GM20000 (cell line): ENCODE results near the gene CTPS2.
"Not testable (repeated sequence)": the region's sequence is repeated elsewhere in the genome, so short reads cannot be mapped to it uniquely, and the experiment has no call there.

ENCODE experiments used
- DNase-seq: peaks from one replicate; pipeline ENCODE4 v3.0.0; 2012; ENCODE audit warnings: low spot score
- CTCF ChIP-seq: IDR thresholded peaks from 2 replicates; pipeline ENCODE4 v1.5.1; 2012; ENCODE audit warnings: mild to moderate bottlenecking, control low read depth; ENCODE audit errors: extremely low read depth, missing control alignments

Gene CTPS2, protein sequence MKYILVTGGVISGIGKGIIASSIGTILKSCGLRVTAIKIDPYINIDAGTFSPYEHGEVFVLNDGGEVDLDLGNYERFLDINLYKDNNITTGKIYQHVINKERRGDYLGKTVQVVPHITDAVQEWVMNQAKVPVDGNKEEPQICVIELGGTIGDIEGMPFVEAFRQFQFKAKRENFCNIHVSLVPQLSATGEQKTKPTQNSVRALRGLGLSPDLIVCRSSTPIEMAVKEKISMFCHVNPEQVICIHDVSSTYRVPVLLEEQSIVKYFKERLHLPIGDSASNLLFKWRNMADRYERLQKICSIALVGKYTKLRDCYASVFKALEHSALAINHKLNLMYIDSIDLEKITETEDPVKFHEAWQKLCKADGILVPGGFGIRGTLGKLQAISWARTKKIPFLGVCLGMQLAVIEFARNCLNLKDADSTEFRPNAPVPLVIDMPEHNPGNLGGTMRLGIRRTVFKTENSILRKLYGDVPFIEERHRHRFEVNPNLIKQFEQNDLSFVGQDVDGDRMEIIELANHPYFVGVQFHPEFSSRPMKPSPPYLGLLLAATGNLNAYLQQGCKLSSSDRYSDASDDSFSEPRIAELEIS

DNA sequence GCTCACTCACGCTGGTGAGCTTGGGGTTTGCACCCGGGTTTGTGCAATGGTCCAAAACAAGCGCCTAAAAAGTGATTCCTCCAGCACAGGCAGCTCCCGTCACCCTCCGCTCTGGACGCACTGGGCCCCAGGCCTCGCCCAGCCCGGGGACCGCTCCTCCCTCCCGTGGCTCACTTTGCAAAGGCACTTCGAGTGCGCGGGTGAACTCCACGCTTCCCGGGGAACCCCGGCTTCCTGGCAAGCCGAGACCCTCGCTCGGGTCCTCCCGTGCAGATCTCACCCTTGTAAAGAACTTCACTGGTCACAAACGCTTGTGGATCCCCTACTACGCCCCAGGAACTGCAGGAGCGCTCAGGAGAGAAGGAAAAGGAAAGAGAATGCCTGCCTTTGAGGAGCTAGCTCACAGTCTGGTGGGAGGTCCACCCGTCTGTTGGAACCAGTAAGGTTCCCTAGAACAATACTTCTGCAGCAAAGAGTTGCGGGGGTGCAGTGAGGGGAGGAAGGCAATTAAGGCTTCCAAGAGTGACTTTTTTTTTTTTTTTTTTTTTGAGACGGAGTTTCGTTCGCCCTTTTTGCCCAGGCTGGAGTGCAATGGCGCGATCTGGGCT, at the start of gene CTPS2:
CTPS2 (minus strand) TSS at position 122 of the 608 bp plus-strand sequence. CDS start 9,767 bp downstream, outside the sequence.
- no peak for TF ChIP-seq CTCF
- DNase-seq = peak; percentile 77

DNA sequence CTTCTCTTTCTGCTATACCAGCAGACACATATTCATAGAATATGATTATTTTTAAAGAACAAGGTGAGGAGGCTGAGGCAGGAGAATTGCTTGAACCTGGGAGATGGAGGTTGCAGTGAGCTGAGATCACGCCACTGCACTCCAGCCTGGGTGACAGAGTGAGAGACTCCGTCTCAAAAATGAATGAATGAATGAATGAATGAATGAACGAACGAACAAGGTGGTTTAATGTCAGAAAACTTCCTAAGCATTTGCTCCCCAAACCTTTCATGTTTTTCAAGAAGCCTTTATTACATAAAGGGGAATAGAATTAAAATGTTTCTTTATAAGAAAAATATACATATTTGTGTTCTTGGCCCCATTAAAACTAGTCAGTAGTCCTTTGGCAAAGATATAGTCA, 49.0 kb upstream of the CTPS2 start:
- not testable (repeated sequence) for DNase-seq

- TF ChIP-seq CTCF = no peak
- no peak for DNase-seq
Measured at GRCh38 chrX:16756724-16757123, 44.3 kb upstream of the CTPS2 start.

DNA sequence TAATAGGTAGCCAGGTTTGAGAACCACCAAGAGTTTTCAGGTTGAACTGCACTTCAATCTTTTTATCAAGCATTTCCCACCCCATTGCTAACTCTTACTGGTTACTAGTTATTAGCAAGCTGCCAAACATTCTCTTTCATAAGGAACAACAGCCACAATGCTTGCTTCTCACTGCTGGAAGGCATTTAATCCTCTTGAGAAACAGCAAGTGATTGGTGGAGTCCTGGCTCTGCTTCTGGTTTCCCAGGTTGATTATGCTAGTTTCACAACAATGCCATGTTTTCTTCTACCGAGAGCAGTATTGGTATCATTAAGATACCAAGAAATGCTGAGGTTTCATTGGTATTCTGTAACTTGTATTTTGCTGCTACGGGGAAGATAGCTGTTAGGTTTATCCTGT, 41.5 kb upstream of the CTPS2 start:
- TF ChIP-seq CTCF = no peak
- no peak for DNase-seq

DNA sequence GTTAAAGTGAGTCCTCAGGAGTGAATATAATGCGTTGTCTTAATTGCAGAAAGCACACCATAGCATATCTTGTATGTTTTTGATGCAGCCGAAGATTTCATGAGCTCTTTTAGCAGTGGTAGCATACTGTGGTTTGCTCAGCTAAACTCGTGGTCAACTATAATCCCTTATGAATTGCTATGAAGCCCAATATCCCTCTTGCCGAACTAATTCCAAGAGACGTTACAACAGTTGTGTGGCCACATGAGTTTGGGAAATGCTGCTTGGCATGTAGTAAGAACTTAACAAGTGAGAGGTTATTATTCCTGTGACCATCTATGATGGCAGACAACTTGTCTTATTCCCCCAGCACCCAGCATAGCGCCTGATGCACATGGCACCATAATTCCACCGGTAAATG, 37.7 kb upstream of the CTPS2 start:
- no peak for DNase-seq
- no peak for TF ChIP-seq CTCF

- TF ChIP-seq CTCF = no peak
- DNase-seq = no peak
Measured at GRCh38 chrX:16748425-16748824, 36.0 kb upstream of the CTPS2 start.

- no peak for TF ChIP-seq CTCF
- DNase-seq = no peak
Measured at GRCh38 chrX:16745659-16746058, 33.2 kb upstream of the CTPS2 start.
